AG04449 (cell line): Measurements from ENCODE around the gene ARID3A.

Experiments
- CTCF ChIA-PET: fragments of 350-600 bp; formaldehyde crosslinking; extraction: SDS; loops from one replicate; lab custom pipeline; 2021; ENCODE audit warnings: antibody characterized with exemption; lab: Yijun Ruan, JAX
- POLR2A ChIA-PET: fragments of 400-600, 350-600 bp; formaldehyde crosslinking; extraction: SDS; loops from one replicate; lab custom pipeline; 2020; ENCODE audit warnings: antibody characterized with exemption, inconsistent platforms; lab: Yijun Ruan, JAX
- DNase-seq: peaks from one replicate; pipeline ENCODE4 v3.0.0-alpha.2; 2010; ENCODE audit warnings: low read depth, low spot score
- H3K4me3 ChIP-seq: 2 replicates; pipeline ENCODE4 v1.5.1; 2011; ENCODE audit warnings: low read depth, mild to moderate bottlenecking, control low read depth, low read length
- TF ChIP-seq, protein P1 (sequence below): IDR thresholded peaks from one replicate; pipeline ENCODE4 v1.5.1; 2011; ENCODE audit warnings: mild to moderate bottlenecking, moderate library complexity, low read length, control low read depth, inconsistent platforms; ENCODE audit not compliant: insufficient read depth; ENCODE audit errors: missing control alignments

Gene ARID3A

DNA sequence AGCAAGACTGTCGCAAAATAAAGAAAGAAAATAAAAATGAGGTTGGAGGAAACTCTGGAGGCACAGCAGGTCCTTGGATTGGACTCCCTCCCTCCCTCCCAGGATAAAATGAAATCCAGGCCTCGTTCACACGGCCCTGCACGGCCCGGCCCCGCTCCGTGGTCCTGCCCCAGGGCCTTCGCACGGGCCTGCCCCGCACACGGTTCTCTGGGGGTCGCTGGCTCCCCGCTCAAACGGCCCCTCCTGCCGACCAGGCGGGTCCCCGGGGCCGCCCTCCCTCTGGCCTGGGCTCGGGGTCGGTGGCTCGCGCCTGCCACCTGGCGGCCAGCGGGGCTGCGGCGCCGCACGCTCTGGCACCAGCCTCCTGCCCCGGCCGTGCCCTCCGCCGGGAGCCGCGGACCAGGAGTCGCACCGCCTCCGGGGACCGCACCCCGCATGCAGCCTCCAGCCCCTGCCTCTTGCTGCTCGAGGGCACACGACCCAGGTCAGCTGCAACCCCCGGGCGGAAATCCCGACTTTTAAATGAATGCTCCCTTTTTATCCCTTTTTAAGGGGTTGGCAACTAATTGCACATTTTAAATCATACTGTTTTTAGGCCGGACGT, 56.8 kb downstream of the ARID3A start:
- peak overlapping the region; percentile 53 for H3K4me3 ChIP-seq
- POLR2A ChIA-PET = interaction anchor here (1.2 kb wide), 1 partner anchor 21 kb away, joined by 3 read pairs; no protein-coding TSS in a partner anchor
- no peak for DNase-seq
- TF ChIP-seq, protein P1, sequence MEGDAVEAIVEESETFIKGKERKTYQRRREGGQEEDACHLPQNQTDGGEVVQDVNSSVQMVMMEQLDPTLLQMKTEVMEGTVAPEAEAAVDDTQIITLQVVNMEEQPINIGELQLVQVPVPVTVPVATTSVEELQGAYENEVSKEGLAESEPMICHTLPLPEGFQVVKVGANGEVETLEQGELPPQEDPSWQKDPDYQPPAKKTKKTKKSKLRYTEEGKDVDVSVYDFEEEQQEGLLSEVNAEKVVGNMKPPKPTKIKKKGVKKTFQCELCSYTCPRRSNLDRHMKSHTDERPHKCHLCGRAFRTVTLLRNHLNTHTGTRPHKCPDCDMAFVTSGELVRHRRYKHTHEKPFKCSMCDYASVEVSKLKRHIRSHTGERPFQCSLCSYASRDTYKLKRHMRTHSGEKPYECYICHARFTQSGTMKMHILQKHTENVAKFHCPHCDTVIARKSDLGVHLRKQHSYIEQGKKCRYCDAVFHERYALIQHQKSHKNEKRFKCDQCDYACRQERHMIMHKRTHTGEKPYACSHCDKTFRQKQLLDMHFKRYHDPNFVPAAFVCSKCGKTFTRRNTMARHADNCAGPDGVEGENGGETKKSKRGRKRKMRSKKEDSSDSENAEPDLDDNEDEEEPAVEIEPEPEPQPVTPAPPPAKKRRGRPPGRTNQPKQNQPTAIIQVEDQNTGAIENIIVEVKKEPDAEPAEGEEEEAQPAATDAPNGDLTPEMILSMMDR = peak; percentile 73
- CTCF ChIA-PET = interaction anchor here (0.6 to 13.4 kb wide), 16 partner anchors 8 to 312 kb away, joined by 3 to 259 read pairs (median 4); partner anchors contain the start of genes CFD and KISS1R

DNA sequence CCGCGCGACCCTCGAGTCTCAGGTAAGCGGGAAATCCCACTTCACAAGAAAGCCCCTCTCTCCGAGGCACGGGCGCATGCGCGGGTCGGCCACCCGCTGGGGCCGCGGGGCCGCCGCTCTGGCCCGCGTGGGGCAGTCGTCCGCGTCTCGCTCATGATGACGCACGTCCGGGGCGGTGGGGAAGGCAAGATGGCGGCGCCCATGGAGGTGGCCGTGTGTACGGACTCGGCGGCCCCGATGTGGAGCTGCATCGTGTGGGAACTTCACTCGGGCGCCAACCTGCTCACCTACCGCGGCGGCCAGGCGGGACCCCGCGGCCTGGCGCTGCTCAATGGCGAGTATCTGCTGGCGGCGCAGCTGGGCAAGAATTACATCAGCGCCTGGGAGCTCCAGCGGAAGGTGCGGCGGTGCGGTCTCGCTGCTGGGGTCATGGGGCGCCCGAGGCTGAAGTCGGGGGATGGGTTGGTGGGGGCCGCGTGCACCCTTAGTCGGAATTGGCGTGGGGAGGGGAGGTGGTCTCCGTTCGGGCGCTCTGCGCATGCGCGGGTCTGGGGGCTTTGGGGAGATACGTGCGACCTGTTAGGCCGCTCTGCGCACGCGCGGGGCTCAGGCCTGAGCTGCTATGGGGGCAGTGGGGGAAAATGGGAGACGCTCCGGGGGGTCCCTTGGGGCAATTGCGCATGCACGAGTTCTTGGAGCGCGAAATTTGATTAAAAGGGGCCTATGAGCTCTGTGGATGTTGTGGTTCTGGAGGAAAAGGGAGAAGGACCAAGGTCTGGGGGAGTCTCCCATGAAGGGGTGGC, 58.5 kb downstream of the ARID3A start, which contains the start of gene WDR18:
Gene WDR18, plus strand, starts transcription at position 181 of the 803 bp plus-strand sequence. Its CDS starts 9 bp downstream, at position 190.
- peak; percentile 14 for DNase-seq
- ChIA-PET CTCF (interaction anchor here (0.8 to 13.4 kb wide), 23 partner anchors 8 to 260 kb away, joined by 3 to 259 read pairs (median 4); partner anchors contain the start of genes CFD and KISS1R), POLR2A (interaction anchor here (0.6 to 1.8 kb wide), 9 partner anchors 12 to 105 kb away, joined by 3 to 11 read pairs (median 3); partner anchors contain the start of genes CNN2 and RNU6-2)
- peak within 1 kb of the TSS; percentile 93 for H3K4me3 ChIP-seq
- TF ChIP-seq, protein P1 = no peak

DNA sequence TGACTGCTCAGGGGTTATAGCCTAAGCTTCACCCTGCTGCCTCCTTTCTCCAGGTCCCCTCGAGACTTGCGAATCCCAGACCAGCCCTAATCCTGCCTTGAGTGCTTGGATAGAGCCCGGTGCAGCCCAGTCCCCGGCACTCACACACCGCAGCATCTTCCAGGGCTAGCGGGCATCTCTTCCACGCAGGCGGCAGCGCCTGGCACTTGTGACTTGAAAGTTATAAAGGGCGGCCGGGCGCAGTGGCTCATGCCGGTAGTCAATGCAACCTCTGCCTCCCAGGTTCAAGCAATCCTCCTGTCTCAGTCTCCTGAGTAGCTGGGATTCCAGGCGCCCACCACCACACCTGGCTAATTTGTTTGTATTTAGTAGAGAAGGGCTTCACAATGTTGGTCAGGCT, 60.2 kb downstream of the ARID3A start:
- CTCF ChIA-PET = interaction anchor here (0.6 to 13.4 kb wide), 3 partner anchors 65 to 257 kb away, joined by 3 to 259 read pairs (median 3); partner anchors contain the start of gene KISS1R
- no peak for DNase-seq
- TF ChIP-seq, protein P1 = no peak
- POLR2A ChIA-PET = no interaction called here
- no peak overlapping the region for H3K4me3 ChIP-seq

DNA sequence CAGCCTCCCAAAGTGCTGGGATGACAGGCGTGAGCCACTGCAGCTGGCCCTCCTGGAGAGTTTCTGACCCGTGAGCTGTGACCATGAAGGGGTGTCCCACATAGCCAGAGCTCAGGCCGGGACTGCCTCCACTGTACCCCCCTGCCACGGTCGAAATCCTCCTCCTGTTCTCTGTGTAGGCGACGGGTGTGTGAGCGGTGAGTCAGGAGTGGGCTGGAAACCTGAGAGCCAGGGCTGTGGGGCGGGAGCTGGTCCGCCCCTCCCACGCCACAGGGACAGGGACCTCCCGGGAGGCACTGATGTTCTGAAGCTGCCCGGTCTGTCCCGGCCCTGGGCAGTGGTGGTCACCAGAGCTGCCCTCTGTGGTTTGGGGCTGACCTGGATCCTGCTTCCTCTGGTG, 62.2 kb downstream of the ARID3A start:
- CTCF ChIA-PET = interaction anchor here (1.4 to 13.4 kb wide), 2 partner anchors 67 to 132 kb away, joined by 3 to 259 read pairs; partner anchors contain the start of gene KISS1R
- TF ChIP-seq, protein P1 = no peak
- POLR2A ChIA-PET = interaction anchor here (0.6 kb wide), 1 partner anchor 85 kb away, joined by 3 read pairs; no protein-coding TSS in a partner anchor

DNA sequence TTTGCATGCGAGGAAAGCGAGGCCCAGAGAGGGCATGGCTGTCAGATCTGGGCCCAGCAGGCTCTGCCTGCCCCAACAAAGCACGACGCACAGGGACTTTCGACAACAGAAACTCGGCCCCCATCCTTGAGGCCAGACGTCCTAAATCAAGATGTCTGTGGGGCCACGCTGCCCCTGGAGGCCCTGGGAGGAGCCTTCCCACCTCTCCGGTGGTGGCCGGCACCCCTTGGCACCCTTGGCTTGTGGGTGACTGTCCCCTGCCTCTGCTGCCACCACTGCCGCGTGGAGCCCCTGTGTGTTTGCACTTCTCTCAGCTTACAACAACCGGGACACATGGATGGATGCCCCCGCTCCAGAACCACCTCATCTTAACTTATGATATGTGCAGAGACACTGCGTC, 62.7 kb downstream of the ARID3A start:
- H3K4me3 ChIP-seq = no peak overlapping the region
- DNase-seq = no peak
- ChIA-PET CTCF (interaction anchor here (0.5 to 13.4 kb wide), 3 partner anchors 17 to 253 kb away, joined by 3 to 259 read pairs (median 3); partner anchors contain the start of genes ATP5F1D and KISS1R), POLR2A (interaction anchor here (0.6 kb wide), 1 partner anchor 85 kb away, joined by 3 read pairs; no protein-coding TSS in a partner anchor)
- TF ChIP-seq, protein P1 = no peak

More for the DNA sequence above, 62.2 kb downstream of the ARID3A start:
- no peak for DNase-seq
- H3K4me3 ChIP-seq = no peak overlapping the region
